ENCODE data around the gene ZNF18.

DNA sequence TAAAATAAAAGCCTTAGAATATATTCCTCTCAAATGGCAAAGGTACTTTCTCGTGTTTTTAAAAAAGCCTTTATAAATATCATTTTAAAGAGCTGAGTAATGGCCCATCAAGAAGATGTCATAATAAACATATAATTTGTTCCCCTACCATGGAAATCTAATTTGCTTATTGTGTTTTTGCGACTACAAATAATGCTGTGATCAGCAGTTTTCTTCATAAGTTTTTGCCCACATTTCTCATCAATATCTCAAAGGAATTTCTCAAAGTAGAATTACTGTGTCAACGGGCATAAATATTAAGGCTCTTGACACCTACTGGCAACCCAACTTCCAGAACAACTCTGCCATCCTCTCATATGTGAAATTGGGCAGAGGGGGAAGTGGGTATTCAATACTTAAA lies 17.5 kb downstream of the ZNF18 start:
- TF ChIP-seq POLR2AphosphoS5 (IDR thresholded peaks at IDR 0.05) = no peak
- TF ChIP-seq, protein P1, sequence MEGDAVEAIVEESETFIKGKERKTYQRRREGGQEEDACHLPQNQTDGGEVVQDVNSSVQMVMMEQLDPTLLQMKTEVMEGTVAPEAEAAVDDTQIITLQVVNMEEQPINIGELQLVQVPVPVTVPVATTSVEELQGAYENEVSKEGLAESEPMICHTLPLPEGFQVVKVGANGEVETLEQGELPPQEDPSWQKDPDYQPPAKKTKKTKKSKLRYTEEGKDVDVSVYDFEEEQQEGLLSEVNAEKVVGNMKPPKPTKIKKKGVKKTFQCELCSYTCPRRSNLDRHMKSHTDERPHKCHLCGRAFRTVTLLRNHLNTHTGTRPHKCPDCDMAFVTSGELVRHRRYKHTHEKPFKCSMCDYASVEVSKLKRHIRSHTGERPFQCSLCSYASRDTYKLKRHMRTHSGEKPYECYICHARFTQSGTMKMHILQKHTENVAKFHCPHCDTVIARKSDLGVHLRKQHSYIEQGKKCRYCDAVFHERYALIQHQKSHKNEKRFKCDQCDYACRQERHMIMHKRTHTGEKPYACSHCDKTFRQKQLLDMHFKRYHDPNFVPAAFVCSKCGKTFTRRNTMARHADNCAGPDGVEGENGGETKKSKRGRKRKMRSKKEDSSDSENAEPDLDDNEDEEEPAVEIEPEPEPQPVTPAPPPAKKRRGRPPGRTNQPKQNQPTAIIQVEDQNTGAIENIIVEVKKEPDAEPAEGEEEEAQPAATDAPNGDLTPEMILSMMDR (IDR thresholded peaks at IDR 0.05) = no peak

Measured in transverse colon (tissue), 4 donors.